ENCODE data around the gene PRDX1. TPM values are rescaled to one million over a fixed set of nuclear protein-coding genes. Genes with fewer than 3 reads are reported as not detected.

PRDX1 gene
- total and polyA plus RNA-seq, 2 of the 8 experiments (the other 6 are each of a cell fraction or from before 2014, with no cell fraction given): 1,165 to 1,418 TPM

GRCh38 chr1:45530632-45531135 is 9.0 kb upstream of the PRDX1 start:
- Histone ChIP-seq H4K91ac (replicated peaks; ENCODE audit: insufficient read length, low read length) (no peak overlapping the region), H3K18ac (ENCODE audit: extremely low read depth, low read length) (no peak overlapping the region), H3K27ac (ENCODE audit: low read depth, low read length) (no peak overlapping the region), H3K4ac (replicated peaks; ENCODE audit: insufficient read length, low read depth, low read length) (no peak overlapping the region), H2AK5ac (ENCODE audit: low read depth, low read length) (no peak overlapping the region), H3K4me3 (ENCODE audit: extremely low read depth in 1 of 4, insufficient read depth in 2 of 4, low read depth in 3 of 4, low read length in 4 of 4) (no peak overlapping the region), H3K79me1 (ENCODE audit: low read depth, low read length) (no peaks in the 10 kb centered on the region), H3K79me2 (ENCODE audit: control insufficient read depth in 1 of 2, insufficient read depth in 2 of 2, low read length in 2 of 2) (no peaks in the 10 kb centered on the region), H3K14ac (ENCODE audit: insufficient read length) (no peak overlapping the region), H3K9me3 (ENCODE audit: insufficient read depth in 2 of 2, low read depth in 1 of 2, low read length in 1 of 2) (no peaks in the 10 kb centered on the region), H3K23ac (ENCODE audit: insufficient read length) (no peak overlapping the region), H2BK15ac (ENCODE audit: low read length) (no peak overlapping the region), H3K27me3 (replicated peaks in 1 of 4; ENCODE audit: control insufficient read depth in 3 of 4, extremely low read depth in 1 of 4, insufficient read depth in 3 of 4, low read length in 3 of 4) (no peaks in the 10 kb centered on the region), H4K20me1 (replicated peaks in 1 of 2; ENCODE audit: control insufficient read depth in 1 of 2, insufficient read depth in 2 of 2, low read length in 2 of 2) (no peaks in the 10 kb centered on the region), H3K9ac (replicated peaks in 1 of 4; ENCODE audit: extremely low read depth in 1 of 4, low read depth in 3 of 4, low read length in 3 of 4) (no peak overlapping the region), H3K23me2 (ENCODE audit: low read depth, low read length) (no peaks in the 10 kb centered on the region), H3K4me2 (ENCODE audit: insufficient read depth in 1 of 2, low read depth in 2 of 2, low read length in 2 of 2) (no peak overlapping the region), H4K5ac (ENCODE audit: insufficient read length, low read depth, low read length) (no peak overlapping the region), H2BK12ac (ENCODE audit: low read depth, low read length) (no peak overlapping the region), H2BK120ac (replicated peaks; ENCODE audit: low read depth, low read length) (no peak overlapping the region), H2AFZ (ENCODE audit: low read length) (no peak overlapping the region), H2BK5ac (ENCODE audit: low read depth, low read length) (no peak overlapping the region), H3K56ac (replicated peaks; ENCODE audit: insufficient read length, low read depth, low read length) (no peak overlapping the region), H3K4me1 (replicated peaks in 1 of 4; ENCODE audit: control insufficient read depth in 3 of 4, insufficient read depth in 4 of 4, low read length in 3 of 4) (no peaks in the 10 kb centered on the region), H2BK20ac (ENCODE audit: low read length) (no peak overlapping the region), H3K36me3 (ENCODE audit: control insufficient read depth in 2 of 4, insufficient read depth in 4 of 4, low read length in 3 of 4) (no peaks in the 10 kb centered on the region), H4K8ac (ENCODE audit: extremely low read depth, insufficient read depth, low read length) (no peak overlapping the region)
- DNase-seq (ENCODE audit: low read depth in 1 of 2, low spot score in 2 of 2) (no peak), FAIRE-seq (no peak)
- TF ChIP-seq RXRA (IDR thresholded peaks at IDR 0.05; ENCODE audit: insufficient read depth, low read depth, low read length): no peak
- no peak for TF ChIP-seq RFX5 (IDR thresholded peaks at IDR 0.05; ENCODE audit: borderline replicate concordance, low read depth, low read length)
- no peak for TF ChIP-seq RAD21 (IDR thresholded peaks at IDR 0.05 in 1 of 2, conservative IDR thresholded peaks at IDR 0.05 in 1 of 2; ENCODE audit: low read depth in 2 of 2, low read length in 2 of 2)
- TF ChIP-seq YY1 (IDR thresholded peaks at IDR 0.05; ENCODE audit: low read depth, low read length): no peak
- TF ChIP-seq, protein P1, sequence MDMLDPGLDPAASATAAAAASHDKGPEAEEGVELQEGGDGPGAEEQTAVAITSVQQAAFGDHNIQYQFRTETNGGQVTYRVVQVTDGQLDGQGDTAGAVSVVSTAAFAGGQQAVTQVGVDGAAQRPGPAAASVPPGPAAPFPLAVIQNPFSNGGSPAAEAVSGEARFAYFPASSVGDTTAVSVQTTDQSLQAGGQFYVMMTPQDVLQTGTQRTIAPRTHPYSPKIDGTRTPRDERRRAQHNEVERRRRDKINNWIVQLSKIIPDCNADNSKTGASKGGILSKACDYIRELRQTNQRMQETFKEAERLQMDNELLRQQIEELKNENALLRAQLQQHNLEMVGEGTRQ (IDR thresholded peaks at IDR 0.05; ENCODE audit: low read length): no peak
- TF ChIP-seq POLR2AphosphoS5 (IDR thresholded peaks at IDR 0.05; ENCODE audit: low read depth, low read length): no peak
- ChIA-PET CTCF (ENCODE audit: partially characterized antibody) (interaction anchor here (1.5 to 1.8 kb wide), 2 partner anchors 18 to 39 kb away, joined by 4 to 9 read pairs; no protein-coding TSS in a partner anchor), POLR2A (ENCODE audit: partially characterized antibody) (interaction anchor here (0.7 to 35.7 kb wide), 5 partner anchors 10 to 54 kb away, joined by 3 to 741 read pairs (median 4); partner anchors contain the start of genes NASP and PRDX1)
- 96% methylated on average over 11 of the region's 11 CpGs; no CpG with 5 or more reads in 1 of the 2 experiments for WGBS, 2 experiments (ENCODE audit: extremely low coverage in 1 of 2, insufficient coverage in 1 of 2, insufficient read length in 1 of 2, insufficient replicate concordance in 2 of 2, low coverage in 1 of 2, low lambda C conversion rate in 2 of 2, missing lambda C conversion rate in 1 of 2)

All from H1 (cell line).